ENCODE results near the gene PMM2. TPM values are rescaled to one million over a fixed set of nuclear protein-coding genes. Genes with fewer than 3 reads are reported as not detected.

Gene PMM2
- total and polyA plus RNA-seq, 2 experiments from 2014 or later = 38.2 to 60.4 TPM

DNA sequence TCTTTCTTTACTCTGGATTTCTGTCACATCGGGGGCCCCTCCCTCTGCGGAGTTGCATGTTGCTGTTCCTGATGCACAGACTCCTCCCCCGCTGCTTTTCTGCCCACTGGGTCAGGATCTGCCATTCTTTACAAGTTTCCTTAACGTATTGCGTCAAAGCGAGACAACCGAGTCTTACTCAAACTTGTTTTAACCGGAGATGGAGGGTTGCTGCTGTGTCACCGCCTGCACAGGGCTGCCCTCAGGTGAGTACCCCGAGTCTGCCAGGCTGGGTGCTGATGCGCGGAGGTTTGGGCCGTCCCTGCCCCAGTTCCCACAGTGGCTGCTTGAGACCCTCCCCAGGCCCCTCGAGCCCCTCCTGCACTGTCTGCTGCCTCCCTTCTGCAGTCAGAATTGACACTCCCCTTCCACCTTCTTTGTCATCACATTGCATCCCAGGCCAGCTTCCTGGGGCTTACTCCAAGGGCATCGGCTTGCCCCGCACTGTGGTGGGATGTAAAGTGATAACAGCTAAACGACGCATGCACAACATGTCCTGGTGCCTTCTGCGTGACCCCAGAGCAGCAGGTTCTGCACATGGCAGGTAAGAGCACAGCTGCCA is 51.9 kb downstream of the PMM2 start:
- ATAC-seq (peak; percentile 8), DNase-seq (ENCODE audit: low spot score) (no peak)
- peaks cover 45% of the 10 kb centered on the region for H3F3A ChIP-seq (replicated peaks; ENCODE audit: low read depth)
- TF ChIP-seq NANOG (IDR thresholded peaks at IDR 0.05; ENCODE audit: borderline replicate concordance) (no peak), ZNF114 (CRISPR knock-in tag; IDR thresholded peaks at IDR 0.05) (no peak), STAT1 (IDR thresholded peaks at IDR 0.05; ENCODE audit: unreplicated experiment) (no peak), EZH2phosphoT487 (IDR thresholded peaks at IDR 0.05; ENCODE audit: unreplicated experiment) (no peak), ZNF331 (CRISPR knock-in tag; IDR thresholded peaks at IDR 0.05; ENCODE audit: low read depth) (no peak), ETS1 (IDR thresholded peaks at IDR 0.05) (no peak), EZH2 (IDR thresholded peaks at IDR 0.05; ENCODE audit: low read depth, unreplicated experiment) (no peak), CREB1 (CRISPR knock-in tag; IDR thresholded peaks at IDR 0.05; ENCODE audit: low read depth) (no peak), CTCF (conservative IDR thresholded peaks at IDR 0.05; ENCODE audit: low read depth in 2 of 2) (no peak), JUNB (IDR thresholded peaks at IDR 0.05; ENCODE audit: unreplicated experiment) (no peak), POLR2AphosphoS5 (IDR thresholded peaks at IDR 0.05; ENCODE audit: low read depth) (no peak)
- TF ChIP-seq, protein P1, sequence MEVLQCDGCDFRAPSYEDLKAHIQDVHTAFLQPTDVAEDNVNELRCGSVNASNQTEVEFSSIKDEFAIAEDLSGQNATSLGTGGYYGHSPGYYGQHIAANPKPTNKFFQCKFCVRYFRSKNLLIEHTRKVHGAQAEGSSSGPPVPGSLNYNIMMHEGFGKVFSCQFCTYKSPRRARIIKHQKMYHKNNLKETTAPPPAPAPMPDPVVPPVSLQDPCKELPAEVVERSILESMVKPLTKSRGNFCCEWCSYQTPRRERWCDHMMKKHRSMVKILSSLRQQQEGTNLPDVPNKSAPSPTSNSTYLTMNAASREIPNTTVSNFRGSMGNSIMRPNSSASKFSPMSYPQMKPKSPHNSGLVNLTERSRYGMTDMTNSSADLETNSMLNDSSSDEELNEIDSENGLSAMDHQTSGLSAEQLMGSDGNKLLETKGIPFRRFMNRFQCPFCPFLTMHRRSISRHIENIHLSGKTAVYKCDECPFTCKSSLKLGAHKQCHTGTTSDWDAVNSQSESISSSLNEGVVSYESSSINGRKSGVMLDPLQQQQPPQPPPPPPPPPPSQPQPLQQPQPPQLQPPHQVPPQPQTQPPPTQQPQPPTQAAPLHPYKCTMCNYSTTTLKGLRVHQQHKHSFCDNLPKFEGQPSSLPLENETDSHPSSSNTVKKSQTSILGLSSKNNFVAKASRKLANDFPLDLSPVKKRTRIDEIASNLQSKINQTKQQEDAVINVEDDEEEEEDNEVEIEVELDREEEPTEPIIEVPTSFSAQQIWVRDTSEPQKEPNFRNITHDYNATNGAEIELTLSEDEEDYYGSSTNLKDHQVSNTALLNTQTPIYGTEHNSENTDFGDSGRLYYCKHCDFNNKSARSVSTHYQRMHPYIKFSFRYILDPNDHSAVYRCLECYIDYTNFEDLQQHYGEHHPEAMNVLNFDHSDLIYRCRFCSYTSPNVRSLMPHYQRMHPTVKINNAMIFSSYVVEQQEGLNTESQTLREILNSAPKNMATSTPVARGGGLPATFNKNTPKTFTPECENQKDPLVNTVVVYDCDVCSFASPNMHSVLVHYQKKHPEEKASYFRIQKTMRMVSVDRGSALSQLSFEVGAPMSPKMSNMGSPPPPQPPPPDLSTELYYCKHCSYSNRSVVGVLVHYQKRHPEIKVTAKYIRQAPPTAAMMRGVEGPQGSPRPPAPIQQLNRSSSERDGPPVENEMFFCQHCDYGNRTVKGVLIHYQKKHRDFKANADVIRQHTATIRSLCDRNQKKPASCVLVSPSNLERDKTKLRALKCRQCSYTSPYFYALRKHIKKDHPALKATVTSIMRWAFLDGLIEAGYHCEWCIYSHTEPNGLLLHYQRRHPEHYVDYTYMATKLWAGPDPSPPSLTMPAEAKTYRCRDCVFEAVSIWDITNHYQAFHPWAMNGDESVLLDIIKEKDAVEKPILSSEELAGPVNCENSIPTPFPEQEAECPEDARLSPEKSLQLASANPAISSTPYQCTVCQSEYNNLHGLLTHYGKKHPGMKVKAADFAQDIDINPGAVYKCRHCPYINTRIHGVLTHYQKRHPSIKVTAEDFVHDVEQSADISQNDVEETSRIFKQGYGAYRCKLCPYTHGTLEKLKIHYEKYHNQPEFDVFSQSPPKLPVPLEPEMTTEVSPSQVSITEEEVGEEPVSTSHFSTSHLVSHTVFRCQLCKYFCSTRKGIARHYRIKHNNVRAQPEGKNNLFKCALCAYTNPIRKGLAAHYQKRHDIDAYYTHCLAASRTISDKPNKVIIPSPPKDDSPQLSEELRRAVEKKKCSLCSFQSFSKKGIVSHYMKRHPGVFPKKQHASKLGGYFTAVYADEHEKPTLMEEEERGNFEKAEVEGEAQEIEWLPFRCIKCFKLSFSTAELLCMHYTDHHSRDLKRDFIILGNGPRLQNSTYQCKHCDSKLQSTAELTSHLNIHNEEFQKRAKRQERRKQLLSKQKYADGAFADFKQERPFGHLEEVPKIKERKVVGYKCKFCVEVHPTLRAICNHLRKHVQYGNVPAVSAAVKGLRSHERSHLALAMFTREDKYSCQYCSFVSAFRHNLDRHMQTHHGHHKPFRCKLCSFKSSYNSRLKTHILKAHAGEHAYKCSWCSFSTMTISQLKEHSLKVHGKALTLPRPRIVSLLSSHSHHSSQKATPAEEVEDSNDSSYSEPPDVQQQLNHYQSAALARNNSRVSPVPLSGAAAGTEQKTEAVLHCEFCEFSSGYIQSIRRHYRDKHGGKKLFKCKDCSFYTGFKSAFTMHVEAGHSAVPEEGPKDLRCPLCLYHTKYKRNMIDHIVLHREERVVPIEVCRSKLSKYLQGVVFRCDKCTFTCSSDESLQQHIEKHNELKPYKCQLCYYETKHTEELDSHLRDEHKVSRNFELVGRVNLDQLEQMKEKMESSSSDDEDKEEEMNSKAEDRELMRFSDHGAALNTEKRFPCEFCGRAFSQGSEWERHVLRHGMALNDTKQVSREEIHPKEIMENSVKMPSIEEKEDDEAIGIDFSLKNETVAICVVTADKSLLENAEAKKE (CRISPR knock-in tag; IDR thresholded peaks at IDR 0.05) = no peak
- TF ChIP-seq, protein P2, sequence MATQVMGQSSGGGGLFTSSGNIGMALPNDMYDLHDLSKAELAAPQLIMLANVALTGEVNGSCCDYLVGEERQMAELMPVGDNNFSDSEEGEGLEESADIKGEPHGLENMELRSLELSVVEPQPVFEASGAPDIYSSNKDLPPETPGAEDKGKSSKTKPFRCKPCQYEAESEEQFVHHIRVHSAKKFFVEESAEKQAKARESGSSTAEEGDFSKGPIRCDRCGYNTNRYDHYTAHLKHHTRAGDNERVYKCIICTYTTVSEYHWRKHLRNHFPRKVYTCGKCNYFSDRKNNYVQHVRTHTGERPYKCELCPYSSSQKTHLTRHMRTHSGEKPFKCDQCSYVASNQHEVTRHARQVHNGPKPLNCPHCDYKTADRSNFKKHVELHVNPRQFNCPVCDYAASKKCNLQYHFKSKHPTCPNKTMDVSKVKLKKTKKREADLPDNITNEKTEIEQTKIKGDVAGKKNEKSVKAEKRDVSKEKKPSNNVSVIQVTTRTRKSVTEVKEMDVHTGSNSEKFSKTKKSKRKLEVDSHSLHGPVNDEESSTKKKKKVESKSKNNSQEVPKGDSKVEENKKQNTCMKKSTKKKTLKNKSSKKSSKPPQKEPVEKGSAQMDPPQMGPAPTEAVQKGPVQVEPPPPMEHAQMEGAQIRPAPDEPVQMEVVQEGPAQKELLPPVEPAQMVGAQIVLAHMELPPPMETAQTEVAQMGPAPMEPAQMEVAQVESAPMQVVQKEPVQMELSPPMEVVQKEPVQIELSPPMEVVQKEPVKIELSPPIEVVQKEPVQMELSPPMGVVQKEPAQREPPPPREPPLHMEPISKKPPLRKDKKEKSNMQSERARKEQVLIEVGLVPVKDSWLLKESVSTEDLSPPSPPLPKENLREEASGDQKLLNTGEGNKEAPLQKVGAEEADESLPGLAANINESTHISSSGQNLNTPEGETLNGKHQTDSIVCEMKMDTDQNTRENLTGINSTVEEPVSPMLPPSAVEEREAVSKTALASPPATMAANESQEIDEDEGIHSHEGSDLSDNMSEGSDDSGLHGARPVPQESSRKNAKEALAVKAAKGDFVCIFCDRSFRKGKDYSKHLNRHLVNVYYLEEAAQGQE (IDR thresholded peaks at IDR 0.05; ENCODE audit: unreplicated experiment) = no peak
- H3K27ac Mint-ChIP-seq = peak overlapping the region; percentile 88
- H3K36me3 ChIP-seq (ENCODE audit: insufficient read depth) = peaks cover 15% of the 10 kb centered on the region; the same call in 1 of the 2 replicates
- peaks cover 45% of the 10 kb centered on the region for H3K4me1 Mint-ChIP-seq
- H3K4me3 ChIP-seq = no peak overlapping the region
- H3K36me3 Mint-ChIP-seq (ENCODE audit: low read depth) = peaks cover 69% of the 10 kb centered on the region
- H3K9me2 ChIP-seq (ENCODE audit: insufficient read depth) = no peaks in the 10 kb centered on the region
- H2AFZ ChIP-seq = no peak overlapping the region
- H3K27me3 Mint-ChIP-seq (ENCODE audit: insufficient read depth, low read depth, poor library complexity) = peaks cover 36% of the 10 kb centered on the region
- H4K20me1 ChIP-seq (replicated peaks; ENCODE audit: insufficient read depth) = peaks cover 1% of the 10 kb centered on the region; the same call in 1 of the 2 replicates
- H3K9me3 Mint-ChIP-seq = peaks cover 3% of the 10 kb centered on the region; the same call in 1 of the 3 replicates
- H3K79me2 ChIP-seq (replicated peaks; ENCODE audit: insufficient read depth) = peaks cover 16% of the 10 kb centered on the region
- no peaks in the 10 kb centered on the region for H3K27me3 ChIP-seq (ENCODE audit: insufficient read depth)
- H3K4me1 ChIP-seq (ENCODE audit: insufficient read depth) = peaks cover 26% of the 10 kb centered on the region
- H3K4me3 Mint-ChIP-seq = no peak overlapping the region; the same call in 2 of the 3 replicates
- peak overlapping the region; percentile 84 for H3K27ac ChIP-seq (ENCODE audit: low read depth)
- H3K4me2 ChIP-seq = peak overlapping the region; percentile 48
